Subcutaneous abdominal adipose tissue (tissue), 5 donors: ENCODE data around the gene LRMDA.

ENCODE experiments used
- H3K27ac ChIP-seq: one replicate; pipeline ENCODE4 v1.7.0; 2013; ENCODE audit warnings: low read depth, mild to moderate bottlenecking, inconsistent platforms, low read length, moderate library complexity
- H3K27me3 ChIP-seq, 5 donors: one replicate each; pipeline ENCODE4 v1.7.0; 2013; ENCODE audit warnings: low read length in 5 of 5, inconsistent platforms in 1 of 5; ENCODE audit not compliant: control insufficient read depth in 5 of 5, insufficient read depth in 4 of 5
- H3K36me3 ChIP-seq, 5 donors: one replicate each; pipeline ENCODE4 v1.7.0; 2013; ENCODE audit warnings: low read length in 5 of 5; ENCODE audit not compliant: control insufficient read depth in 5 of 5, insufficient read depth in 5 of 5
- H3K4me1 ChIP-seq, 5 donors: one replicate each; pipeline ENCODE4 v1.7.0; 2013; ENCODE audit warnings: low read length in 5 of 5, mild to moderate bottlenecking in 3 of 5, moderate library complexity in 1 of 5; ENCODE audit not compliant: control insufficient read depth in 5 of 5, insufficient read depth in 5 of 5
- H3K4me3 ChIP-seq, 5 donors: one replicate each; pipeline ENCODE4 v1.7.0; 2013; ENCODE audit warnings: low read length in 5 of 5, low read depth in 1 of 5
- H3K9ac ChIP-seq, 5 donors: one replicate each; pipeline ENCODE4 v1.7.0; 2013; ENCODE audit warnings: low read length in 5 of 5, mild to moderate bottlenecking in 4 of 5, moderate library complexity in 3 of 5
- H3K9me3 ChIP-seq, 5 donors: one replicate each; pipeline ENCODE4 v1.7.0; 2013; ENCODE audit warnings: low read length in 5 of 5; ENCODE audit not compliant: control insufficient read depth in 5 of 5
- donor health status: healthy.
- donor health status: healthy.
- donor health status: healthy.
- donor health status: healthy.
- donor health status: healthy.

LRMDA gene

GRCh38 chr10:75431180-75432111 is at the start of gene LRMDA:
LRMDA (plus strand) TSS chr10:75431624.
- H3K36me3 ChIP-seq: no peaks in the 10 kb centered on the region
- peak within 1 kb of the TSS; percentile 70 to 93 (median 76) for H3K4me3 ChIP-seq
- H3K9ac ChIP-seq: peak within 1 kb of the TSS; percentile 41 to 92 (median 89)
- peak within 1 kb of the TSS; percentile 59 for H3K27ac ChIP-seq
- no peaks in the 10 kb centered on the region for H3K9me3 ChIP-seq
- H3K4me1 ChIP-seq: peaks cover 2 to 57% (median 49%) of the 10 kb centered on the region in 5 donors
- no peaks in the 10 kb centered on the region for H3K27me3 ChIP-seq

DNA sequence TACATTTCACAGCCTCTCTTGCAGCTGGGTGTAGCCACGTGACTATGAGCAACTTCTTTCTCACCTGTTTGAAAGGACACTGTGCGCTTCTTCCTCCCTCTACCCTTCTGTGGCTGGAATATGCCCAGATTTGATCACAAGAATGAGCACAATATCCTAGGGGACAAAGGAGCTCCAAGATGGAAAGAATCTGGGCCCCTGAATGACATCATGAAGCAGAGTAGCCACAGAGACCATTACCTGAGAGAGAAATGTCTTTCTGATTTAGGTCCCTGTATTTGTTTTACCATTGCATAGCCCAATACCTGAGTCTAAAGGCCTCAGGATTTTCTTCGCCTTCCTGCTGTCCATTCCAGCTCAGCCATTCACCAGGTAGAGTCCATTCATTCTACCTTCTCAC is 45.3 kb upstream of the LRMDA start:
- Histone ChIP-seq H3K36me3 (no peaks in the 10 kb centered on the region), H3K27me3 (no peaks in the 10 kb centered on the region), H3K4me3 (no peak overlapping the region), H3K4me1 (no peaks in the 10 kb centered on the region), H3K9ac (no peak overlapping the region), H3K9me3 (peaks cover 5 to 13% (median 10%) of the 10 kb centered on the region in 5 donors), H3K27ac (no peak overlapping the region)

DNA sequence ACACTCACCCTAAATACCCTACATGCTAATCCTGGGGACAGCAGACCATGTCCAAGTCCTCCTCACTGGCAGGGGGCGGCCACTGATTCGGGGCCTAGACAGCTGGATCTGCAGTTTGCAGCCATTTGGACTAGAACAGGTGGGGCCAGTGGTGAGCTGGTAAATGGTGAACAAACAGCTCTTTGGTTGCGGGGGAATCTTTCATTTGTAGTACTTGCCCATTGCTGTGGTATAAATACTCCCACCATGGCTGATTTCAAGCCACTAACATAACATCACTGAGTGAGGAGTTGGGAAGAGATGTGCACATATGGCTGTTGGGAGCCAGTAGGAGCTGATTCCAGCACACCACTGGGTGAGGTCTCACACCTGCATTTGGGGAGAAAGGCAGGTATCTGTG is 43.3 kb upstream of the LRMDA start:
- no peak overlapping the region for H3K4me3 ChIP-seq
- H3K4me1 ChIP-seq: no peaks in the 10 kb centered on the region
- no peak overlapping the region for H3K27ac ChIP-seq
- H3K27me3 ChIP-seq: no peaks in the 10 kb centered on the region
- no peaks in the 10 kb centered on the region for H3K36me3 ChIP-seq
- peaks cover 5 to 13% (median 10%) of the 10 kb centered on the region in 5 donors for H3K9me3 ChIP-seq
- H3K9ac ChIP-seq: no peak overlapping the region

DNA sequence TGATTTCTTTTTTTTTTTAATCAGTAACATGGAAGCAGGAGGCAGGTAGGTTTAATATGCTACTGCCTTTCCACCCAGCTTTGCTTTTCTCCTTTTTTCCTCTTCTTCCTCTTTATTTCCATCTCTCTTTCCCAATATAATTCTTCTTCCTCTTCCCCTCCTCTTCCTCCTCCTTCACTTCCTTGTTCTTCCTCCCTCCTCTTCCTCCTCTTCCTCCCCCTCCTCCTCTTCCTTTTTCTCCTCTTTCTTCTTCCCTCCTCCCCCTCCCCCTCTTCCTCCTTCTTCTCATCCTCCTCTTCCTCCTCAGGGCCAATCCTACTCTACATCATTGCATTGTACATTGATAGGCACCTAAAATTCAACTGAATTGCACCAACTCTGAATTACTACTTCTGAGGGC is 41.2 kb upstream of the LRMDA start:
- H3K4me3 ChIP-seq: no peak overlapping the region
- no peaks in the 10 kb centered on the region for H3K27me3 ChIP-seq
- H3K27ac ChIP-seq: no peak overlapping the region
- peaks cover 0 to 5% (median 4%) of the 10 kb centered on the region in 5 donors for H3K4me1 ChIP-seq
- peaks cover 5 to 13% (median 10%) of the 10 kb centered on the region in 5 donors for H3K9me3 ChIP-seq
- H3K36me3 ChIP-seq: peaks cover 0 to 7% (median 0%) of the 10 kb centered on the region in 5 donors
- no peak overlapping the region for H3K9ac ChIP-seq

- Histone ChIP-seq H3K27ac (no peak overlapping the region), H3K27me3 (peaks cover 0 to 5% (median 0%) of the 10 kb centered on the region in 5 donors), H3K9me3 (no peaks in the 10 kb centered on the region), H3K4me3 (no peak overlapping the region), H3K4me1 (peaks cover 0 to 21% (median 21%) of the 10 kb centered on the region in 5 donors), H3K9ac (no peak overlapping the region), H3K36me3 (peaks cover 0 to 7% (median 0%) of the 10 kb centered on the region in 5 donors)
Observed at GRCh38 chr10:75392271-75392670, 39.2 kb upstream of the LRMDA start.

- Histone ChIP-seq H3K4me1 (peaks cover 0 to 25% (median 21%) of the 10 kb centered on the region in 5 donors), H3K9me3 (no peaks in the 10 kb centered on the region), H3K9ac (no peak overlapping the region), H3K36me3 (peaks cover 0 to 7% (median 0%) of the 10 kb centered on the region in 5 donors), H3K27me3 (peaks cover 0 to 5% (median 0%) of the 10 kb centered on the region in 5 donors), H3K4me3 (no peak overlapping the region), H3K27ac (no peak overlapping the region)
Observed at GRCh38 chr10:75392744-75393143, 38.7 kb upstream of the LRMDA start.

- Histone ChIP-seq H3K4me3 (no peak overlapping the region), H3K27me3 (peaks cover 0 to 5% (median 0%) of the 10 kb centered on the region in 5 donors), H3K36me3 (peaks cover 0 to 13% (median 6%) of the 10 kb centered on the region in 5 donors), H3K9me3 (no peaks in the 10 kb centered on the region), H3K27ac (no peak overlapping the region), H3K9ac (no peak overlapping the region), H3K4me1 (peaks cover 0 to 34% (median 28%) of the 10 kb centered on the region in 5 donors)
Observed at GRCh38 chr10:75394221-75394620, 37.2 kb upstream of the LRMDA start.

DNA sequence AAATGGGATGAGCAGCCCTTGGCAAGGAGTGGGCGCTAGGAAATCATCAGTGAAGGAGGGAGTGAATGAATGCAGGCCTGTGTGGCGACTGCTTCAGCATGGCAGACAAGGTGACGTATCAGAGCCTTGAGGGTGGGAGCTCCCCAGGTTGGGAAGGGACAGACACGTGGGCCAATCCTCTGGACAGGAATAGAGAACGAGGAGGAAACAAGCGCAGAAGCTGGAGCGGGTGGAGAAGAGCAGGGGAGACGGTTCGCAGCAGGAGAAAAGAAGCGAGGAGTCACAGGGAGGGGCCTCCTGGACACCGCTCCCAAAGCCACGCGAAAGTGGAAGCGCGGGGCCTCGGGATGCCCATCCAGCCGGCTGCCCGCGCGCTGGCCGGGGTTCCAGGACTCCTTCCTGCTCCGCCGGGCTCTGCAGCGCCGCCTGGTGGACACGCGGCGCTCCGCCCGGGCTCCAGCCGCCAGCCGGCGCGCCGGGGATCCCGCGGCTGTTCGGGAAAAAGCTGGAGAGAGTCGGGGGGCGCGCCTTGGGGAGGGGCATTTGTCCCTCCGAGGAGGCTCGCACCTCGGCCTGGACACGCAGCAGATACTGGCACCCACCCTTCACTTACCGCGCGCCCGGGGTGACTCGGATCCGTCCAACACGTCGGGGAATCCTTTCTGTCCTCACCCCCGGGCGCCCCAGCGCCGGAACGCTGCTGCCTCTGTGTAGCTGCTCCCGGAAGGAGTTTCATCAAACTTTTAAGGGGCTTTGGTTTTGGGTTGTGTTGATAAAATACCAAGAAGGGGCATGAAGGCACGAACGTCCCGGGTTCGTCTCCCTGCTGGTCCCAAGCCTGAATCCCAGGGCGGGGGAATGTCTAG is 36.1 kb upstream of the LRMDA start:
- no peaks in the 10 kb centered on the region for H3K9me3 ChIP-seq
- peak overlapping the region; percentile 93 for H3K27ac ChIP-seq
- H3K27me3 ChIP-seq: peaks cover 0 to 5% (median 0%) of the 10 kb centered on the region in 5 donors
- peak overlapping the region in 4 of 5 donors; percentile 30 to 75 (median 65) for H3K9ac ChIP-seq
- peaks cover 0 to 13% (median 6%) of the 10 kb centered on the region in 5 donors for H3K36me3 ChIP-seq
- H3K4me1 ChIP-seq: peaks cover 0 to 40% (median 37%) of the 10 kb centered on the region in 5 donors
- peak overlapping the region; percentile 67 to 99 (median 93) for H3K4me3 ChIP-seq

GRCh38 chr10:75395932-75396630 is 35.3 kb upstream of the LRMDA start:
- peaks cover 0 to 45% (median 45%) of the 10 kb centered on the region in 5 donors for H3K4me1 ChIP-seq
- H3K4me3 ChIP-seq: peak overlapping the region; percentile 48 to 99 (median 93)
- no peaks in the 10 kb centered on the region for H3K9me3 ChIP-seq
- peaks cover 0 to 5% (median 0%) of the 10 kb centered on the region in 5 donors for H3K27me3 ChIP-seq
- H3K36me3 ChIP-seq: peaks cover 0 to 13% (median 6%) of the 10 kb centered on the region in 5 donors
- peak overlapping the region in 4 of 5 donors; percentile 30 to 75 (median 65) for H3K9ac ChIP-seq
- peak overlapping the region; percentile 93 for H3K27ac ChIP-seq
